K562 (cell line): Measurements from ENCODE around the gene CHCHD10. TPM values are rescaled to one million over a fixed set of nuclear protein-coding genes. Genes with fewer than 3 reads are reported as not detected.

Experiments
- ATAC-seq: fragments of 200-7000 bp; cut with Tn5 transposase; 3 replicates; pipeline ENCODE4 v1.9.1; 2020; ENCODE audit warnings: moderate library complexity
- BruUV-seq: library from RNA; stranded (reverse); fragments of 400-500 nt; replicated peaks from 2 replicates; lab custom pipeline; 2021; lab: Mats Ljungman, UMichigan
- CTCF ChIA-PET: fragments of 300-600 bp; formaldehyde crosslinking; extraction: SDS; loops from one replicate; lab custom pipeline; 2021; ENCODE audit warnings: low intra/inter-chr PET ratio; lab: Yijun Ruan, JAX
- POLR2A ChIA-PET: fragments of 300-600, 350-650 bp; sonication (Branson Sonifier 250); formaldehyde crosslinking; extraction: SDS; loops from one replicate; lab custom pipeline; 2021; ENCODE audit warnings: antibody characterized with exemption, inconsistent platforms; lab: Yijun Ruan, JAX
- DNase-seq, 4 experiments: peaks; one replicate each; pipeline versions ENCODE4 v3.0.0 to v3.0.0-alpha.2; 2011 to 2018; ENCODE audit warnings: low spot score in 3 of 4, mixed read lengths in 3 of 4; ENCODE audit errors: extremely low read depth in 1 of 4
- FAIRE-seq: peaks from 2 replicates; lab custom pipeline; 2011; peaks lifted over from hg19 to GRCh38; lab: Jason Lieb, UNC
- H2AFZ ChIP-seq: 2 replicates; pipeline ENCODE4 v1.6.0; 2011; ENCODE audit warnings: low read depth, low read length, control low read depth, inconsistent platforms
- H3K27ac ChIP-seq: fragments of 200-600 bp; 3 replicates; pipeline ENCODE4 v1.8.0; 2011; ENCODE audit warnings: low read depth, mild to moderate bottlenecking, control low read depth, inconsistent platforms, low read length, moderate library complexity, mixed read lengths; ENCODE audit errors: extremely low read depth
- H3K27me3 ChIP-seq, 2 experiments: fragments of 300-600 bp in 1 of 2; 2 replicates in 1 of 2; 3 replicates in 1 of 2; pipeline versions ENCODE4 v1.6.0 to v1.8.0; 2011; ENCODE audit warnings: inconsistent platforms in 2 of 2, low read length in 2 of 2, mild to moderate bottlenecking in 1 of 2, mixed read lengths in 1 of 2, moderate library complexity in 1 of 2; ENCODE audit not compliant: control insufficient read depth in 2 of 2, insufficient read depth in 2 of 2
- H3K36me3 ChIP-seq: fragments of 300-600 bp; 3 replicates; pipeline ENCODE4 v1.8.0; 2011; ENCODE audit warnings: mild to moderate bottlenecking, low read length, inconsistent platforms; ENCODE audit not compliant: control insufficient read depth, insufficient read depth
- H3K4me1 ChIP-seq, 2 experiments: fragments of 200-600 bp in 1 of 2; replicated peaks in 1 of 2; 2 replicates in 1 of 2; 3 replicates in 1 of 2; pipeline versions ENCODE4 v1.5.1 to v1.8.0; 2011; ENCODE audit warnings: inconsistent platforms in 2 of 2, low read length in 2 of 2, mild to moderate bottlenecking in 1 of 2, mixed read lengths in 1 of 2, moderate library complexity in 1 of 2; ENCODE audit not compliant: control insufficient read depth in 2 of 2, insufficient read depth in 2 of 2
- H3K4me2 ChIP-seq: 2 replicates; pipeline ENCODE4 v1.6.1; 2011; ENCODE audit warnings: low read length, control low read depth, inconsistent platforms, mixed read lengths; ENCODE audit not compliant: insufficient read depth
- H3K4me3 ChIP-seq: fragments of 200-600 bp; sonication (generic), shearing (Covaris generic); 2 replicates; pipeline ENCODE4 v1.5.1; 2016; ENCODE audit warnings: control low read depth, inconsistent platforms
- H3K79me2 ChIP-seq: fragments of 200-600 bp; 3 replicates; pipeline ENCODE4 v1.8.0; 2011; ENCODE audit warnings: low read length, inconsistent platforms; ENCODE audit not compliant: control insufficient read depth, insufficient read depth
- H3K9ac ChIP-seq, 2 experiments: 2 replicates each; pipeline versions ENCODE4 v1.6.0 to v1.6.1; 2011; ENCODE audit warnings: low read depth in 2 of 2, low read length in 2 of 2, control low read depth in 1 of 2, inconsistent platforms in 1 of 2, mild to moderate bottlenecking in 1 of 2, mixed read lengths in 1 of 2; ENCODE audit not compliant: insufficient read depth in 1 of 2
- H3K9me1 ChIP-seq: one replicate; pipeline ENCODE4 v1.6.0; 2011; ENCODE audit warnings: inconsistent platforms, mild to moderate bottlenecking, low read length, moderate library complexity; ENCODE audit not compliant: control insufficient read depth, insufficient read depth
- H3K9me3 ChIP-seq: replicated peaks from 2 replicates; pipeline ENCODE4 v1.5.1; 2011; ENCODE audit warnings: low read depth, low read length, inconsistent platforms; ENCODE audit not compliant: control insufficient read depth, insufficient read depth
- H4K20me1 ChIP-seq: replicated peaks from 2 replicates; pipeline ENCODE4 v1.6.1; 2011; ENCODE audit warnings: low read length, inconsistent platforms, mixed read lengths; ENCODE audit not compliant: control insufficient read depth, insufficient read depth
- CSDE1 ChIP-seq, 2 experiments: fragments of 450-650 bp; IDR thresholded peaks; 2 replicates each; pipeline ENCODE4 v1.6.1; 2016; ENCODE audit warnings: mild to moderate bottlenecking in 1 of 2
- ETS2 ChIP-seq: IDR thresholded peaks from 2 replicates; pipeline ENCODE4 v1.6.1; 2016; ENCODE audit warnings: borderline replicate concordance, missing genetic modification characterization, mild to moderate bottlenecking, moderate library complexity, missing compliant biosample characterization; ENCODE audit not compliant: poor library complexity, severe bottlenecking
- ZBTB33 ChIP-seq: sonication (generic); formaldehyde crosslinking; IDR thresholded peaks from 2 replicates; pipeline ENCODE4 v1.8.1; 2023; ENCODE audit warnings: mild to moderate bottlenecking, missing genetic modification reagents
- ZBTB9 ChIP-seq: fragments of 450-650 bp; formaldehyde crosslinking; IDR thresholded peaks from 2 replicates; pipeline ENCODE4 v1.4.0; 2020; ENCODE audit warnings: mild to moderate bottlenecking, moderate library complexity
- WGBS: fragments of 100-300 bp; shearing (Covaris generic); methylation state at CpG from one replicate; pipeline ENCODE4 v1.1.6; 2016; ENCODE audit warnings: low coverage, mixed read lengths; ENCODE audit not compliant: insufficient coverage; ENCODE audit errors: missing lambda C conversion rate; 5-methylcytosine and 5-hydroxymethylcytosine counted together
- in situ Hi-C: fragments of 300-500 bp; cut with MboI; formaldehyde crosslinking; loops from 4 replicates; pipeline ENCODE4 v1.15.0; 2018; ENCODE audit warnings: inconsistent platforms, mixed read lengths
- intact Hi-C: fragments of 100-400 bp; cut with micrococcal nuclease; formaldehyde crosslinking; loops from 2 replicates; pipeline ENCODE4 v1.14.2; 2022
- polyA plus RNA-seq, 8 experiments: library from polyadenylated mRNA; depleted of rRNA in 4 of 8; stranded (reverse) in 5 of 8; unstranded in 3 of 8; fragments of >200 nt; fragmentation: Nextera tagmentation in 2 of 8; fragmentation: Illumina TruSeq in 1 of 8; extraction: Ambion mirVana in 2 of 8; extraction: Trizol in 1 of 8; gene quantifications; 2 replicates each; pipeline versions ENCODE4 v1.2.1 to v1.2.3, GENCODE V29; 2011 to 2014; ENCODE audit warnings: inconsistent platforms in 1 of 8, missing spikeins in 1 of 8
- total RNA-seq, 7 experiments: library from RNA; depleted of rRNA in 6 of 7; stranded (reverse); fragments of >200 nt in 6 of 7; fragmentation: Illumina TruSeq in 2 of 7; extraction: Trizol in 2 of 7; gene quantifications; 2 replicates each; pipeline versions ENCODE4 v1.2.1 to v1.2.3, GENCODE V29; 2011 to 2021; ENCODE audit warnings: low replicate concordance in 1 of 7
- TF ChIP-seq, protein P1 (sequence below): fragments of 250-450 bp; sonication (Bioruptor Pico); IDR thresholded peaks from 2 replicates; pipeline ENCODE4 v1.5.0; 2020; ENCODE audit warnings: mild to moderate bottlenecking, borderline replicate concordance

CHCHD10 gene
- total and polyA plus RNA-seq, 9 of the 15 experiments (the other 6 are each of a cell fraction or from before 2014, with no cell fraction given) = 15.2 to 292 (median 102) TPM

- CTCF ChIA-PET = no interaction called here
- POLR2A ChIA-PET = no interaction called here
- H3K36me3 ChIP-seq = peaks cover 51% of the 10 kb centered on the region
- H3K27ac ChIP-seq = no peak overlapping the region
- ATAC-seq = no peak
- H3K9me3 ChIP-seq = no peaks in the 10 kb centered on the region
- TF ChIP-seq CSDE1 (IDR thresholded peaks at IDR 0.05) (no peak), ETS2 (no peak)
- TF ChIP-seq, all 486 proteins: peak for 0
- FAIRE-seq = no peak
- H3K9ac ChIP-seq = no peak overlapping the region
- H3K4me2 ChIP-seq = no peak overlapping the region
- peaks cover 10% of the 10 kb centered on the region for H4K20me1 ChIP-seq
- in situ Hi-C loops = no loop called here
- WGBS = 77% methylated on average over 10 of the region's 11 CpGs
- no peaks in the 10 kb centered on the region for H3K27me3 ChIP-seq
- intact Hi-C loops = no loop called here
- no peaks in the 10 kb centered on the region for H3K9me1 ChIP-seq
- H3K4me1 ChIP-seq = peaks cover 12 to 15% of the 10 kb centered on the region in 2 experiments; a peak in 3 of 5 replicates
- H3K79me2 ChIP-seq = peaks cover 44% of the 10 kb centered on the region
- no peak overlapping the region for H3K4me3 ChIP-seq
- BruUV-seq = no TSS peak
- no peak for DNase-seq
- H2AFZ ChIP-seq = no peak overlapping the region
Measured at GRCh38 chr22:23790819-23791737, 23.3 kb upstream of the CHCHD10 start.

- Histone ChIP-seq H3K79me2 (peaks cover 44% of the 10 kb centered on the region), H3K9ac (no peak overlapping the region), H2AFZ (no peak overlapping the region), H3K36me3 (peaks cover 44% of the 10 kb centered on the region), H3K4me1 (peaks cover 12 to 15% of the 10 kb centered on the region in 2 experiments; a peak in 3 of 5 replicates), H3K9me3 (no peaks in the 10 kb centered on the region), H3K27me3 (no peaks in the 10 kb centered on the region), H3K4me2 (no peak overlapping the region), H4K20me1 (peaks cover 10% of the 10 kb centered on the region), H3K27ac (no peak overlapping the region), H3K9me1 (no peaks in the 10 kb centered on the region), H3K4me3 (no peak overlapping the region)
- POLR2A ChIA-PET = interaction anchor here (0.6 to 1.3 kb wide), 2 partner anchors 12 to 1607 kb away, joined by 3 read pairs; no protein-coding TSS in a partner anchor
- no TSS peak for BruUV-seq
- CTCF ChIA-PET = no interaction called here
- FAIRE-seq = no peak
- 86% methylated on average over 4 of the region's 4 CpGs for WGBS
- no peak for ATAC-seq
- in situ Hi-C loops = no loop called here
- no peak for DNase-seq
- intact Hi-C loops = no loop called here
- TF ChIP-seq ZBTB33 (CRISPR knock-in tag) = no peak
- TF ChIP-seq ZBTB9 (CRISPR knock-in tag) = no peak
- TF ChIP-seq, protein P1, sequence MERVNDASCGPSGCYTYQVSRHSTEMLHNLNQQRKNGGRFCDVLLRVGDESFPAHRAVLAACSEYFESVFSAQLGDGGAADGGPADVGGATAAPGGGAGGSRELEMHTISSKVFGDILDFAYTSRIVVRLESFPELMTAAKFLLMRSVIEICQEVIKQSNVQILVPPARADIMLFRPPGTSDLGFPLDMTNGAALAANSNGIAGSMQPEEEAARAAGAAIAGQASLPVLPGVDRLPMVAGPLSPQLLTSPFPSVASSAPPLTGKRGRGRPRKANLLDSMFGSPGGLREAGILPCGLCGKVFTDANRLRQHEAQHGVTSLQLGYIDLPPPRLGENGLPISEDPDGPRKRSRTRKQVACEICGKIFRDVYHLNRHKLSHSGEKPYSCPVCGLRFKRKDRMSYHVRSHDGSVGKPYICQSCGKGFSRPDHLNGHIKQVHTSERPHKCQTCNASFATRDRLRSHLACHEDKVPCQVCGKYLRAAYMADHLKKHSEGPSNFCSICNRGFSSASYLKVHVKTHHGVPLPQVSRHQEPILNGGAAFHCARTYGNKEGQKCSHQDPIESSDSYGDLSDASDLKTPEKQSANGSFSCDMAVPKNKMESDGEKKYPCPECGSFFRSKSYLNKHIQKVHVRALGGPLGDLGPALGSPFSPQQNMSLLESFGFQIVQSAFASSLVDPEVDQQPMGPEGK (CRISPR knock-in tag) = no peak
Measured at GRCh38 chr22:23789638-23790037, 21.9 kb upstream of the CHCHD10 start.
